ENCODE data around the gene LIPN.

The LIPN gene

DNA sequence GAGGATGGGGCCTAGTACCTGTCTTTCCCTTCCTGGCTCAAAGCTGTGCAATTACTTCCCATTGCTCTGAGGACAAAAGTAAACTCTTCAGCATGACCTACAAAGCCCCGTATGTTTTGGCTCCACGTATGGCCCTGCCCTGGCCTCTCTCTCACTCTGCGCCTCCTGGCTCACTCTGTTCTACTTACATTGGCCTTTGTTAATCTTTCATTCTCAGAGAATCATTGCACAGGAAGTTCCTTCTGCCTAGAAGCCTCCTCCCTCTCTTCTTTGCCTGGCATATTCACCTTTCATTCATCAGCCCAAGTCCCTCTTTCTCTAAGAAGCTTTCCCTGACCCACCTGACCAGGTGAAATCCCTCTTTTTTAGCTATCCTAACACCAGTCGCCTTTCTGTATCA, 66.6 kb downstream of the LIPN start:
- DNase-seq (ENCODE audit: low spot score) = no peak
- TF ChIP-seq CTCF (IDR thresholded peaks at IDR 0.05; ENCODE audit: extremely low read depth, missing control alignments) = no peak

GRCh38 chr10:88827671-88828070, 67.9 kb downstream of the LIPN start:
- TF ChIP-seq CTCF (IDR thresholded peaks at IDR 0.05; ENCODE audit: extremely low read depth, missing control alignments) = no peak
- DNase-seq (ENCODE audit: low spot score) = no peak

- DNase-seq (ENCODE audit: low spot score) = no peak
- TF ChIP-seq CTCF (IDR thresholded peaks at IDR 0.05; ENCODE audit: extremely low read depth, missing control alignments) = no peak
Measured at GRCh38 chr10:88828310-88828709, 68.5 kb downstream of the LIPN start.

All from GM20000 (cell line).